Spinal cord (tissue), 10 donors: ENCODE data around the gene COMMD8. TPM values are rescaled to one million over a fixed set of nuclear protein-coding genes. Genes with fewer than 3 reads are reported as not detected.

Experiments used
- DNase-seq, 6 donors: peaks; one replicate each; pipeline versions ENCODE4 v3.0.0 to v3.0.0-alpha.2; 2013 to 2015; ENCODE audit warnings: low spot score in 6 of 6, low read depth in 4 of 6
- H3K27ac ChIP-seq: one replicate; pipeline ENCODE4 v1.5.1; 2013; ENCODE audit warnings: low read depth, low read length, control low read depth
- H3K27me3 ChIP-seq: one replicate; pipeline ENCODE4 v1.6.1; 2013; ENCODE audit warnings: low read length; ENCODE audit not compliant: control insufficient read depth, insufficient read depth
- H3K36me3 ChIP-seq: one replicate; pipeline ENCODE4 v1.6.1; 2013; ENCODE audit warnings: low read length; ENCODE audit not compliant: control insufficient read depth, insufficient read depth
- H3K4me1 ChIP-seq: one replicate; pipeline ENCODE4 v1.6.1; 2013; ENCODE audit warnings: low read length; ENCODE audit not compliant: control insufficient read depth, insufficient read depth
- H3K4me3 ChIP-seq: one replicate; pipeline ENCODE4 v1.5.1; 2013; ENCODE audit warnings: low read depth, low read length, control low read depth
- H3K9me3 ChIP-seq: one replicate; pipeline ENCODE4 v1.6.1; 2013; ENCODE audit warnings: low read length; ENCODE audit not compliant: control insufficient read depth, insufficient read depth
- WGBS: methylation state at CpG from one replicate; pipeline ENCODE4 v1.1.5; 2013; ENCODE audit warnings: missing lambda C conversion rate; ENCODE audit not compliant: insufficient coverage; 5-methylcytosine and 5-hydroxymethylcytosine counted together
- polyA plus RNA-seq, 2 donors: library from polyadenylated mRNA; unstranded; fragments of 120-200 nt; gene quantifications; one replicate each; pipeline ENCODE4 v1.2.1, GENCODE V29; 2013; ENCODE audit not compliant: insufficient read length in 2 of 2
- total RNA-seq, 2 donors: library from RNA; depleted of rRNA in 1 of 2; stranded (reverse); fragments of 120-200 nt in 1 of 2; fragments of >200 nt in 1 of 2; gene quantifications; one replicate each; pipeline versions ENCODE4 v1.2.3 to v1.2.4, GENCODE V29; 2013 to 2014
- donor health status: healthy.

The COMMD8 gene
- total and polyA plus RNA-seq, 4 donors = 14.8 to 23.4 (median 17.1) TPM

DNA sequence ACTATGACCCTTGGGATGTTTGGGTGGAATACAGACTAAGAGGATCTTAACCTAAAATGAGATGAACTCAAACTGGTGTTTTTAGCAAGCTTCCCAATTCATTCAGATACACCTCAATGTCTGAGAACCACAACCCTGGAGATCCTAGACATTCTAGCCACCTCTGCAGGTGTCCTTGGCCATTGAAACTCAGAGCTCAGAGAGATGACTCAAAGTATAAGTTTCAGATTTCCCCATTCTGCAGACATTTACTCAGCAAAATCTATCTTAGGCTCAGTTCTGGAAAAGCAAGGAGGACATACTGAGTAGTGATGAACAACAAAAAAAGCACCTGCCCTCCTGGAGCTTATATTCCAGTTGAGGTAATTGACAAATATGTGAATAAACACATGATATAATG lies 47.8 kb downstream of the COMMD8 start:
- Histone ChIP-seq H3K36me3 (no peaks in the 10 kb centered on the region), H3K4me3 (no peak overlapping the region), H3K27ac (no peak overlapping the region), H3K4me1 (no peaks in the 10 kb centered on the region), H3K27me3 (no peaks in the 10 kb centered on the region), H3K9me3 (no peaks in the 10 kb centered on the region)
- no peak for DNase-seq

DNA sequence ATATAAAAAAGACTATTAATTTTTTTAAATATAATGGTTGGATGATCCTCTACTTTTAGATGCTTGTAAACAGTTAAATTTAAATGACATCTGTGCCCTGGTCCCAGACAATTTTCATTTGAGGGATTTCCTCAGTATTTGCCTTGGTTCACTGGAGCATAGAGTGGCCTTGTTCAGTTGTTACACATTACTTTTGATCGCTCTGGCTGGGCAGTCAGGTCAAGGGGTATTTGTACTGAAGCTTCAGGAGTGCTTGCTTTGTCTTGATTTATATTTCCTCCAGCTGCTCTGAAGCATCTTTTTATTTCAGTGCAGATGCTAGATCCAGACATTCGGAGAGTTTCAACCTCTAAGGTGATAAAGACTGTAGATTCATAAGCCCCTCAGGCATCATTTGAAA lies 50.0 kb downstream of the COMMD8 start:
- H3K27me3 ChIP-seq = no peaks in the 10 kb centered on the region
- H3K36me3 ChIP-seq = no peaks in the 10 kb centered on the region
- H3K9me3 ChIP-seq = no peaks in the 10 kb centered on the region
- H3K27ac ChIP-seq = no peak overlapping the region
- 20% methylated on average over 1 of the region's 2 CpGs for WGBS
- peak in 3 of 6 donors; percentile 14 to 81 (median 30) for DNase-seq
- no peaks in the 10 kb centered on the region for H3K4me1 ChIP-seq
- no peak overlapping the region for H3K4me3 ChIP-seq

DNA sequence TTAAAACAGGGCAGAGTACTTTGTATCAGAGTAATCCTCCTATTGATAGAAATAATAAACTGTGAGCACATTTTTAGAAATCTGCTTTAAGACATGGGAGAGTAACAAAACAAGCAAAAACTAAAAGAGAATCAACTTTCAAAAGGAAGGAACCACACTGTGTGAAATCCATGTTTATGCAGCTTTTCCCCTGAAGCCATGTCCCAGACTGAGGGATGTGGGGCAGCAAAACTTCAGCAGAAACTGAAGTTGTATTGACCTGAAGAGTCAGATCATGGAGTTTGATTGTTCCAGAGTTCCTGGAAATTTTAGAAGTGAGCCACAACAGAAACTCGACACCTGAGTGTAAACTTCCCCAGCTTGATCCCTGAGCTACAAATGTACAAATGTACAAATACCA lies 53.2 kb downstream of the COMMD8 start:
- no peaks in the 10 kb centered on the region for H3K4me1 ChIP-seq
- DNase-seq = peak in 1 of 6 donors; percentile 27
- H3K9me3 ChIP-seq = no peaks in the 10 kb centered on the region
- no peaks in the 10 kb centered on the region for H3K36me3 ChIP-seq
- WGBS = no CpG with 5 or more reads among the region's 1 CpG
- H3K4me3 ChIP-seq = no peak overlapping the region
- H3K27me3 ChIP-seq = no peaks in the 10 kb centered on the region
- no peak overlapping the region for H3K27ac ChIP-seq

DNA sequence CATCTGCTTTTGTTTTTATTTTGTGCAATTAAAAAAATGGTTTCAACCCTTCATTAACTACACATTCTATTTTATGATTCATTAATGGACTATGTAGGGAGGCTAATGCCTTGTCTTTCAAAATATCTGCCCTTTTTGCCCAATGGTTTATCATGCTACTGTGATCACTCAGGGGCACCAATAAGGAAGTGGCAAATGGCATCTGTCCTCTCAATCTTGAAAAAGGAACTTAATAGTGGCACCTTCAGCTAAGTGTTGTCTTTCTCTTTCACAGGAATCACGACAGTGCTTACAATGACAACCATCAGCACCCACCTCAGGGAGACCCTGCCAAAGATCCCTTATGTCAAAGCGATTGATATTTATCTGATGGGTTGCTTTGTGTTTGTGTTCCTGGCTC lies 57.1 kb downstream of the COMMD8 start:
- Histone ChIP-seq H3K4me3 (no peak overlapping the region), H3K27me3 (no peaks in the 10 kb centered on the region), H3K27ac (no peak overlapping the region), H3K36me3 (no peaks in the 10 kb centered on the region), H3K4me1 (no peaks in the 10 kb centered on the region), H3K9me3 (no peaks in the 10 kb centered on the region)
- no CpG with 5 or more reads among the region's 2 CpGs for WGBS
- DNase-seq = no peak

Other genes starting within 250 kb of the COMMD8 start
- gene ATP10D, start 21.6 kb upstream of the COMMD8 start, total RNA-seq = 10 to 100 TPM; 29.8 to 52.8 TPM
- gene ATP10D, start 21.6 kb upstream of the COMMD8 start, polyA plus RNA-seq = 10 to 100 TPM; 13.0 to 13.3 TPM